ENCODE measurements around the gene ZFP92.

ZFP92 gene

GRCh38 chrX:153457827-153458466 is 46.7 kb downstream of the ZFP92 start:
- FAIRE-seq: no peak

GRCh38 chrX:153458476-153458875 is 47.2 kb downstream of the ZFP92 start:
- FAIRE-seq: no peak

GRCh38 chrX:153459986-153460385 is 48.7 kb downstream of the ZFP92 start:
- no peak for FAIRE-seq

- no peak for FAIRE-seq
These were observed 49.6 kb downstream of the ZFP92 start for GRCh38 chrX:153460826-153461225.

Measured in TTC549 (cell line).